Right lobe of liver (tissue), 4 donors: Measurements from ENCODE around the gene AAR2.

Source experiments
- CTCF ChIP-seq, 4 donors: fragments of 200-600 bp in 3 of 4; fragments of 450-650 bp in 1 of 4; IDR thresholded peaks; one replicate each; pipeline versions ENCODE4 v1.5.1 to v1.8.0; 2016 to 2022; ENCODE audit warnings: antibody characterized with exemption in 4 of 4, mild to moderate bottlenecking in 2 of 4
- POLR2A ChIP-seq: fragments of 450-650 bp; IDR thresholded peaks from one replicate; pipeline ENCODE4 v1.6.1; 2017; ENCODE audit warnings: antibody characterized with exemption, mild to moderate bottlenecking
- donor health status: DM: no; HTN: no; CAD: no.
- donor health status: DM: no; HTN: no; CAD: no.
- donor health status: DM: no; HTN: yes; CAD: no.

GRCh38 chr20:36279362-36279761 lies 43.1 kb downstream of the AAR2 start:
- TF ChIP-seq CTCF (IDR thresholded peaks at IDR 0.05) (no peak), POLR2A (no peak)
